NCI-H2196 (cell line): ENCODE data around the gene TNNI3K.

ENCODE experiments used
- DNase-seq: peaks from one replicate; lab custom pipeline; 2025; ENCODE audit not compliant: unreplicated experiment; lab: John Stamatoyannopoulos, UW

The TNNI3K gene

GRCh38 chr1:74375376-74375775, 140.2 kb downstream of the TNNI3K start:
- no peak for DNase-seq

GRCh38 chr1:74380252-74380651, 145.1 kb downstream of the TNNI3K start:
- DNase-seq = no peak

- DNase-seq = no peak
Observed at GRCh38 chr1:74388855-74389254, 153.7 kb downstream of the TNNI3K start.

GRCh38 chr1:74392186-74392585, 157.0 kb downstream of the TNNI3K start:
- no peak for DNase-seq

GRCh38 chr1:74392840-74393239, 157.7 kb downstream of the TNNI3K start:
- no peak for DNase-seq

- DNase-seq = no peak
Observed at GRCh38 chr1:74395571-74395970, 160.4 kb downstream of the TNNI3K start.

GRCh38 chr1:74396462-74396861, 161.3 kb downstream of the TNNI3K start:
- DNase-seq = no peak

GRCh38 chr1:74396933-74397332, 161.7 kb downstream of the TNNI3K start:
- no peak for DNase-seq

GRCh38 chr1:74399249-74399648, 164.1 kb downstream of the TNNI3K start:
- DNase-seq = no peak

- DNase-seq = no peak
Observed at GRCh38 chr1:74402873-74403272, 167.7 kb downstream of the TNNI3K start.

GRCh38 chr1:74403606-74404005, 168.4 kb downstream of the TNNI3K start:
- no peak for DNase-seq

GRCh38 chr1:74406759-74407158, 171.6 kb downstream of the TNNI3K start:
- DNase-seq = no peak

- no peak for DNase-seq
Observed at GRCh38 chr1:74407902-74408301, 172.7 kb downstream of the TNNI3K start.

GRCh38 chr1:74412244-74412643, 177.1 kb downstream of the TNNI3K start:
- DNase-seq = no peak

- no peak for DNase-seq
Observed at GRCh38 chr1:74415935-74416334, 180.7 kb downstream of the TNNI3K start.

GRCh38 chr1:74419611-74420010, 184.4 kb downstream of the TNNI3K start:
- DNase-seq = no peak

- DNase-seq = no peak
Observed at GRCh38 chr1:74420467-74420866, 185.3 kb downstream of the TNNI3K start.

- no peak for DNase-seq
Observed at GRCh38 chr1:74422421-74423292, 187.5 kb downstream of the TNNI3K start.

GRCh38 chr1:74423471-74423870, 188.3 kb downstream of the TNNI3K start:
- DNase-seq = no peak

GRCh38 chr1:74425676-74426075, 190.5 kb downstream of the TNNI3K start:
- DNase-seq = no peak

- DNase-seq = no peak
Observed at GRCh38 chr1:74426208-74426937, 191.2 kb downstream of the TNNI3K start.

GRCh38 chr1:74427681-74428080, 192.5 kb downstream of the TNNI3K start:
- no peak for DNase-seq
